Stimulated activated effector memory CD8-positive, alpha-beta T cell treated with anti-CD3 and anti-CD28 coated beads, Interleukin-12 subunit alpha, Interleukin-12 subunit beta, amount 100 ng/mL, for 72 hours (primary cell): Measurements from ENCODE around the gene EWSR1.

ENCODE experiments used
- ATAC-seq: fragments of 150-1000 bp; cut with Tn5 transposase; 2 replicates; pipeline ENCODE4 v1.10.0; 2021
- DNase-seq, 2 donors: peaks; one replicate each; pipeline ENCODE4 v3.0.0; 2021 to 2022; ENCODE audit warnings: low spot score in 2 of 2
- H3K27ac Mint-ChIP-seq: one replicate; pipeline ENCODE4 v1.8.0; 2022; ENCODE audit warnings: mild to moderate bottlenecking, mixed read lengths
- H3K36me3 Mint-ChIP-seq: one replicate; pipeline ENCODE4 v1.8.0; 2022; ENCODE audit warnings: mild to moderate bottlenecking, mixed read lengths
- H3K4me1 Mint-ChIP-seq: one replicate; pipeline ENCODE4 v1.8.0; 2022; ENCODE audit warnings: mixed read lengths
- H3K4me3 Mint-ChIP-seq: one replicate; pipeline ENCODE4 v1.8.0; 2022; ENCODE audit warnings: mild to moderate bottlenecking, mixed read lengths
- H3K9me3 Mint-ChIP-seq: one replicate; pipeline ENCODE4 v1.8.0; 2022; ENCODE audit warnings: mixed read lengths

EWSR1 gene

GRCh38 chr22:29260031-29260560 lies 8.0 kb upstream of the EWSR1 start:
- H3K4me3 Mint-ChIP-seq = no peak overlapping the region
- DNase-seq (no peak), ATAC-seq (no peak)
- peak overlapping the region; percentile 52 for H3K27ac Mint-ChIP-seq
- no peaks in the 10 kb centered on the region for H3K9me3 Mint-ChIP-seq
- H3K36me3 Mint-ChIP-seq = peaks cover 9% of the 10 kb centered on the region
- peaks cover 5% of the 10 kb centered on the region for H3K4me1 Mint-ChIP-seq

DNA sequence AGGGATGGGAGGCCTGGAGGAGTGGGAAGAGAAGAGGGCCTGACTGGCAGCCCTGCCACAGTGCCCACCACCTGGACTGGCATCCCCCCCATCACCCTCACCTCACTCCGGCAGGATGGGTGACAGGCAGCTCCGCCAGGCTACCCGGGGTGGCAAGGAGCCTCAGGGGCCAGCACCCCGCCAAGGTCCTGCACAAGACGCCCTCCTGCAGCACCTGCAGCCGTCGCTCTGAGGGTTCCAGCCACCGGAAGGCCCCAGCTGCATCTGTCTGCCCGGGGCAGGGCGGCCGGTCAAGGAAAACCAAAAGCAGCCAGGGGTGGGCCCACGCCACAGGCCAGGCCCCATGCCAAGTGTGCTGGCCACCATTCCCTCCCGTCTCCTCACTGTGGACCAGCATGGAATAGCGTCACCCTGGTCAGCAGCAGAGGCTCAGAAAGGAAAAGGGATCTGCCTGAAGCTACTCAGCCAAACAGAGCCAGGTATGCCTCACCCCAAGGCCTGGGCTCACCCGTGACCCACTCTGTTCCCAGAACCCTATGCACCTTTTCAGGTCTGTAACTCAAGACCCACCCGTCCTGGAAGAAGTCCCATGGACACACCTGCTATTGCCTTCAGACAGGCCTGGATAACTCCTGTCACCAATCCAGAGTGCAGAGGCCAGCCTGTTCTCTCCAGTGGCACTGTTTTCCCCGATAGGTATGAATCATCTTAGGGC lies 7.3 kb upstream of the EWSR1 start:
- DNase-seq (no peak), ATAC-seq (no peak)
- Mint-ChIP-seq H3K9me3 (no peaks in the 10 kb centered on the region), H3K36me3 (peaks cover 9% of the 10 kb centered on the region), H3K4me1 (peaks cover 5% of the 10 kb centered on the region), H3K4me3 (no peak overlapping the region), H3K27ac (no peak overlapping the region)

DNA sequence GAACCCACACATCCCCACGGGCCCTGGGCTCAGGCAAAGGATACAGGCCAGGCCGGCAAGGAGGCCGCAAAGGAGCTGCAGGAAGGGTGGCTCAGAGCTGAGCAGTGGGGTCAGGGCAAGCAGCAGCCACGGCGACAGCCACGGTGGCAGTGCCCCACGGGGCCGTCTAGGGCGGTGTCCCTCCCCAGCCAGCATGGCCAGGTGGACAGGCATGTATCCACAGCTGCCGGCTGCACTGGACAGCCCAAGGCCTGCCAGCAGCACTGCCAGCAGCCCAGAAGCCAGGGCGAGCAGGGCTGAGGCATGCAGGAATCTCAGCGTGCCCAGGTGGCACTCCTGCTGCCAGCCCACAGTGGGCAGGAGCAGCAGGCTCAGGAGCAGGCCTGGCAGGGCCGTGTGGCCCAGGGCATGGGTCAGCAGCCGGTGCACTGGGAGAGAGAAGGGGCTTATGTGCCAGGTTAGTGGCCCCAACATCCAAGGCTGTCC lies 4.2 kb upstream of the EWSR1 start:
- DNase-seq = no peak

GRCh38 chr22:29265305-29265704 lies 2.8 kb upstream of the EWSR1 start:
- peaks cover 24% of the 10 kb centered on the region for H3K4me1 Mint-ChIP-seq
- ATAC-seq = no peak
- no peaks in the 10 kb centered on the region for H3K9me3 Mint-ChIP-seq
- no peak overlapping the region for H3K4me3 Mint-ChIP-seq
- peaks cover 49% of the 10 kb centered on the region for H3K36me3 Mint-ChIP-seq
- no peak overlapping the region for H3K27ac Mint-ChIP-seq
- no peak for DNase-seq

More for the DNA sequence above, 4.2 kb upstream of the EWSR1 start:
- Mint-ChIP-seq H3K9me3 (no peaks in the 10 kb centered on the region), H3K36me3 (peaks cover 34% of the 10 kb centered on the region), H3K4me3 (no peak overlapping the region), H3K27ac (no peak overlapping the region), H3K4me1 (peaks cover 13% of the 10 kb centered on the region)
- no peak for ATAC-seq

- H3K36me3 Mint-ChIP-seq = peaks cover 55% of the 10 kb centered on the region
- DNase-seq (no peak), ATAC-seq (no peak)
- H3K27ac Mint-ChIP-seq = peak overlapping the region; percentile 100
- H3K4me3 Mint-ChIP-seq = peak overlapping the region; percentile 89
- H3K4me1 Mint-ChIP-seq = peaks cover 31% of the 10 kb centered on the region
- H3K9me3 Mint-ChIP-seq = no peaks in the 10 kb centered on the region
Measured at GRCh38 chr22:29265929-29266328, 2.1 kb upstream of the EWSR1 start.

DNA sequence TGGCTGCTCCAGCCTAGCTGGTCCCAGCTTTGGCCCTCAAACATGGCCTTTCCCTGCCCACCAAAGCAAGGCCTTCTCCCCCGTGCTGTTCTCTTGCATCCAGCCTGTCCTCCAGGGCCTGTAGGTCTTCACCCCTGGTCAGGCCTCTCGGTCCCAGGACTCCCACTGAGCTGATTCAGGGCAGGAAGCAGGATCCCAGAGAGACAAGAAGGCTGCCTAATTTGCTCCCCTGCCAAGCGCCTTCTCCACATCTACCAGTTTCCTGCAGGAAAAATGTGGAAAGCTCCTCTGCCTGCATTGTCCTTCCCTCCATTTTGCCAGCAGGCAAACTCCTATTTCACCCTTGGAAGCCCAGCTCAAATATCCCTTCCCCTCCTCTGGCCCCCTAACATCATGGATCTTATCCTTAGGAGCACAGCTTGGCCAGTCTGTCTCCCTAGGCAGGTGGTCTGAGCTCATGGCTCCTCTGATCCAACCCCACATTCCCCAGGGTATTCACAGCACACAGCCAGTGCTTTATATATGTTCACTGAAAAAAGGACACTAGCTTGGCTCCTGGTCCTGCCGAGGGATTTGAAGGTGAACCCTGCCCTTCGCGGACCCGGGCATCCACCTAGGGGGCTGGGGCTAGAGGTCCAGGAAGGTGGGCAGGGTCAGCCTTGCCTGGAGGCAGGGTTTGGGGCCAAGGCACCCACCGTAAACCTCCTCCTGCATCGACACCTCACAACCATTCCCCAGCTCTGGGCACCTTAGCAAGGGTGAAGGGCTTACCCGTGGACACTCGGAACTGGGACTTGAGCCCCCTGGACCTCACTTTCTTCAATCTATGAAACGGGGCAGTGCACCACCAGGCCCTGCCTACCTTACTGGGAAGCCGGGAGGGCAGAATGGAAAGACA lies 1.3 kb upstream of the EWSR1 start:
- H3K4me1 Mint-ChIP-seq = peaks cover 39% of the 10 kb centered on the region
- H3K9me3 Mint-ChIP-seq = no peaks in the 10 kb centered on the region
- H3K27ac Mint-ChIP-seq = peak overlapping the region; percentile 100
- ATAC-seq (no peak), DNase-seq (peak in 1 of 2 donors; percentile 64)
- peak overlapping the region; percentile 89 for H3K4me3 Mint-ChIP-seq
- peaks cover 64% of the 10 kb centered on the region for H3K36me3 Mint-ChIP-seq

- Mint-ChIP-seq H3K9me3 (no peaks in the 10 kb centered on the region), H3K27ac (peak overlapping the region; percentile 100), H3K4me1 (peaks cover 45% of the 10 kb centered on the region), H3K36me3 (peaks cover 70% of the 10 kb centered on the region), H3K4me3 (peak overlapping the region; percentile 89)
- DNase-seq (no peak), ATAC-seq (no peak)
Measured at GRCh38 chr22:29267462-29267857, 608 bp upstream of the EWSR1 start.

DNA sequence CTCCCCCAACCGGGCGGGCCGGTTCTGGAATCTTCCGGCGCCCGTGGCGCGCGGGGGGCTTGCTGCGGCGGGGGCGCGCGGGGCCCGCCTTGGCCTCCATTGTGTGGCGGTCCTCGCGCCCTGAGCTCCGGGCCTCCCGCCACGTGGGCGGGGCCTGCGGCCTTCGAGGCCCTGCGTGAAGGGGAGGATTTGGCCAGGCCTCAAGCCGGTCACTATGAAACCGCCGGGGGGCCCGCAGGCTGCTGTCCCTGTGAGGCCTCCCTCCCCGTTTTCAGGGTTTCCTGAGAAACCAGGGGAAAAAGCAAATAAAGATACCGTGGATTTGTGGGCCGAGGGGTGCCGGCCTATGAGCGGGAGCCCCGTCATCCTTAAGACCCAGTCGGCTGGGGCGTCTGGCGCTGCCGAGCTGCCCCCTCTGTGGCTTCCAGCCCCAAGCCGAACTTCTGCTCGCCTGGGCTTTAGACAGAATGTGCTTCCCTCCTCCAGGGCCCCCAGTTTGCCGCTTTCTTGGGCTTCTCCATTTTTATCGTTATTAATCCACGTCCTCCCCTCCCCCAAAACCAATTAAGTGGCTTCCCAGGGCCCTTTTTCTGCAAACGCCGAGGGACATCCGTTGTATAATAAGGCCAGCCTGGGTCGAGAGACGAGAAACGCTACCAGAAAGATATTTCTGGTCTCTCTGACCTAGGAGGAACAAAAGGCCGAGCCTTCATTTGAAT lies 602 bp downstream of the EWSR1 start:
- Mint-ChIP-seq H3K27ac (peak overlapping the region; percentile 100), H3K4me1 (peaks cover 56% of the 10 kb centered on the region), H3K4me3 (peak overlapping the region; percentile 89), H3K36me3 (peaks cover 82% of the 10 kb centered on the region), H3K9me3 (no peaks in the 10 kb centered on the region)
- ATAC-seq = peak; percentile 46
- DNase-seq = peak in 1 of 2 donors; percentile 76

DNA sequence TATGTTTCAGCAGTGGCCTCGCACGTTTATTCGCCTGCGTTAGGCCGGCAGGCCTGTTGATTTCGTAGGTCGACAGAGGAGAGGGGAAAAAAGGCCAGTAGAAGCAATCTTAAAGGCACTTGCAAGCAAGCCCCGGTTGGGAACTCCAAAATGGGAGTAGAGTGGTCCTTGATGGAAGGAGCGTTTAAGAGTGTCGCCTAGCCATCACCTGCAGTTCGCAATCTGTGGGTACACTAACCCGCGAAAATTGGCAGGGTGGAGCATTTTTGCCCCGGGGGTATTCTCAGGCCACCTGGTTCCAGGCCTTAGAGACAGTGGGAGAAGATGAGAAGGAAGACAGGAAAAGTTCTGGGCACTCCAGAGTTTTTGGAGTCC lies 1.1 kb downstream of the EWSR1 start:
- peak overlapping the region; percentile 89 for H3K4me3 Mint-ChIP-seq
- ATAC-seq (no peak), DNase-seq (no peak)
- no peaks in the 10 kb centered on the region for H3K9me3 Mint-ChIP-seq
- peaks cover 61% of the 10 kb centered on the region for H3K4me1 Mint-ChIP-seq
- peaks cover 87% of the 10 kb centered on the region for H3K36me3 Mint-ChIP-seq
- H3K27ac Mint-ChIP-seq = peak overlapping the region; percentile 100

GRCh38 chr22:29269731-29270474 lies 1.8 kb downstream of the EWSR1 start:
- peak overlapping the region; percentile 89 for H3K4me3 Mint-ChIP-seq
- peak overlapping the region; percentile 100 for H3K27ac Mint-ChIP-seq
- H3K36me3 Mint-ChIP-seq = peaks cover 87% of the 10 kb centered on the region
- H3K4me1 Mint-ChIP-seq = peaks cover 68% of the 10 kb centered on the region
- ATAC-seq (no peak), DNase-seq (no peak)
- no peaks in the 10 kb centered on the region for H3K9me3 Mint-ChIP-seq

DNA sequence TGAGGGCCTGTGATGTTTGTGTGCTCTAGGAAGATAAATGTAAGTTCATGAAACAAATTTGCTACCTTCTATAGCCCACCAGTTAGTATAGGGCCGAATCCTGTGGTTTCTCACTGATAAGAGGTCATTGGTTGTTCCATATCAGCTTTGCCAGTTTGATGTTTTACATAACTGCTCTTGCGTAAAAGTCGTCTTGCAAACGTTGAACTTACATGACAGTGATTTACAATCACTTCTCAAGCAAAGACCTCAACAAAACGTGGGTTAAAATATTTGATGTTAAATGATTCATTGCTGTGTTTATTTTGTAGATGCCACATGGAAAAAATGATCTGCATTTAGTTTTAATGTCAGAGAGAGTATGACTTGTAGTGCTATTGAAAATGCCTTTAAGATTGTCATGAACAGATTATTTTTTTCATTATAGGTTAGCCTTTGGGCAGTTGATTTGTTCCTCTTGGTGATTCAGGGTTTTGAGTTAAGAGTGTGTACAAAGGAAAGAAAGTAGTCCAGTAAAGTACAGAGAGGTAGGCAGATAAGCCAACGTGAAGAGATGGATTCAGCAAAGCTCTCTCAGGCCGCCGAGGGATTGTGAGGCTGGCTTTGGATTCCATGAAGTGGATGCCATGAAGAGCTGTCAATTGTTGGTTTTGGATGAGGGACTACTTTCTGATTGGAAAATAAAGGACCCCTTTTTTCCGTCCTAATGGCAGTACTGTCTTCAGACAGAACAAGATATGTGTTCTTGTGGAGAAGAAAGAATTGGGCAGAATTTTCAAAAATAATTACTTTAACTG lies 2.6 kb downstream of the EWSR1 start:
- no peak for ATAC-seq
- Mint-ChIP-seq H3K9me3 (no peaks in the 10 kb centered on the region), H3K27ac (peak overlapping the region; percentile 100), H3K36me3 (peaks cover 93% of the 10 kb centered on the region), H3K4me3 (peak overlapping the region; percentile 89), H3K4me1 (peaks cover 76% of the 10 kb centered on the region)
- no peak for DNase-seq

DNA sequence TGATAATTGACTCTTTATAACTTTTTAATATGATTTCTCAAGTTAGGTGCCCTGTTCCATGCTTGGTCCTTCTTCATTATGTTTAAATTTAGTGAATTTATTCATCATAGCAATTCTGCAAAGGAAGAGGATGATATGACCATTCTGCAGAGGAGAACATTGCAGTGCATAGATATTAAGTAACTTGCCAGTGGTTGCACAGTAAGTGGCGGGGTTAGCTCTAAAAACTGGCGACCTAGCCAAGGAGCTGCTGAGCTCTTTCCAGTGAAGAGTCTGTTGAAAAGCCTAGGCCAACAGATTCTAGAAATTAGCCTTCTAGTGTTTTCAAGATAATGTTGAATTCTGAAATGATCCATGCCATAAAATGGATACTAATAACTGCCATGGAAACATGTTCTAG lies 4.6 kb downstream of the EWSR1 start:
- Mint-ChIP-seq H3K4me3 (no peak overlapping the region), H3K36me3 (peaks cover 100% of the 10 kb centered on the region), H3K4me1 (peaks cover 79% of the 10 kb centered on the region), H3K27ac (no peak overlapping the region), H3K9me3 (no peaks in the 10 kb centered on the region)
- no peak for DNase-seq
- ATAC-seq = no peak

- Mint-ChIP-seq H3K9me3 (no peaks in the 10 kb centered on the region), H3K27ac (peak overlapping the region; percentile 48), H3K4me1 (peaks cover 81% of the 10 kb centered on the region), H3K36me3 (peaks cover 100% of the 10 kb centered on the region), H3K4me3 (no peak overlapping the region)
- no peak for DNase-seq
- ATAC-seq = no peak
Measured at GRCh38 chr22:29275167-29275566, 7.1 kb downstream of the EWSR1 start.
